ENCODE results near the gene EDA. TPM values are rescaled to one million over a fixed set of nuclear protein-coding genes. Genes with fewer than 3 reads are reported as not detected.

The EDA gene
- total RNA-seq, 2 experiments from 2014 or later = 4.9 to 5.4 TPM

- Mint-ChIP-seq H3K9me3 (no peaks in the 10 kb centered on the region), H3K27ac (no peak overlapping the region), H3K36me3 (ENCODE audit: low read depth) (no peaks in the 10 kb centered on the region), H3K4me1 (no peaks in the 10 kb centered on the region), H3K27me3 (no peaks in the 10 kb centered on the region), H3K4me3 (no peak overlapping the region)
- POLR2A ChIA-PET = no interaction called here
- no peak for DNase-seq
- CTCF ChIA-PET = interaction anchor here (1.2 kb wide), 1 partner anchor 9 kb away, joined by 3 read pairs; no protein-coding TSS in a partner anchor
Measured at GRCh38 chrX:70087857-70088630, 472.1 kb downstream of the EDA start.

GRCh38 chrX:70088751-70089150 is 472.8 kb downstream of the EDA start:
- no peak for DNase-seq
- Mint-ChIP-seq H3K4me1 (no peaks in the 10 kb centered on the region), H3K4me3 (no peak overlapping the region), H3K27me3 (no peaks in the 10 kb centered on the region), H3K27ac (no peak overlapping the region), H3K9me3 (no peaks in the 10 kb centered on the region), H3K36me3 (ENCODE audit: low read depth) (no peaks in the 10 kb centered on the region)
- ChIA-PET POLR2A (no interaction called here), CTCF (no interaction called here)

Other genes with a start within 250 kb of the EDA start
- under 1 TPM; 0.18 to 0.20 TPM for gene NALF2, start 111.8 kb upstream of the EDA start, total RNA-seq